Transverse colon (tissue), 4 donors: ENCODE data around the gene GLMN. TPM values are rescaled to one million over a fixed set of nuclear protein-coding genes. Genes with fewer than 3 reads are reported as not detected.

Experiments
- DNase-seq: peaks from one replicate; pipeline ENCODE4 v3.0.0-alpha.2; 2019
- H3K27ac ChIP-seq, 4 donors: fragments of 200-600 bp; sonication (generic); 2 replicates each; pipeline ENCODE4 v1.5.1; 2016 to 2018; ENCODE audit warnings: inconsistent platforms in 4 of 4
- H3K27me3 ChIP-seq: fragments of 200-600 bp; sonication (generic); 2 replicates; pipeline ENCODE4 v1.5.1; 2017; ENCODE audit warnings: inconsistent platforms
- H3K36me3 ChIP-seq, 4 donors: fragments of 200-600 bp; sonication (generic); 2 replicates each; pipeline ENCODE4 v1.5.1; 2017 to 2019; ENCODE audit warnings: inconsistent platforms in 4 of 4
- H3K4me1 ChIP-seq, 4 donors: fragments of 200-600 bp; sonication (generic); 2 replicates each; pipeline ENCODE4 v1.5.1; 2017 to 2020; ENCODE audit warnings: inconsistent platforms in 4 of 4
- H3K4me3 ChIP-seq, 4 donors: fragments of 200-600 bp; sonication (generic); 1 replicate in 1 of 4; 2 replicates in 3 of 4; pipeline versions ENCODE4 v1.5.1 to v1.6.1; 2017 to 2019; ENCODE audit warnings: inconsistent platforms in 4 of 4
- H3K9me3 ChIP-seq, 2 donors: fragments of 200-600 bp; sonication (generic); 2 replicates each; pipeline ENCODE4 v1.5.1; 2017 to 2019; ENCODE audit warnings: inconsistent platforms in 2 of 2
- EP300 ChIP-seq: sonication (generic); formaldehyde crosslinking; IDR thresholded peaks from one replicate; pipeline ENCODE4 v1.6.1; 2017; ENCODE audit warnings: antibody characterized with exemption, low read depth
- POLR2A ChIP-seq: fragments of 450-650 bp; IDR thresholded peaks from one replicate; pipeline ENCODE4 v1.6.1; 2016; ENCODE audit warnings: antibody characterized with exemption, mild to moderate bottlenecking, moderate library complexity
- POLR2AphosphoS5 ChIP-seq, 3 donors: sonication (generic); formaldehyde crosslinking; IDR thresholded peaks; one replicate each; pipeline ENCODE4 v1.6.1; 2016; ENCODE audit warnings: antibody characterized with exemption in 3 of 3
- WGBS, 2 donors: methylation state at CpG; one replicate each; pipeline ENCODE4 v1.1.5; 2018; ENCODE audit warnings: low coverage in 1 of 2; 5-methylcytosine and 5-hydroxymethylcytosine counted together
- in situ Hi-C, 4 donors: fragments of 200-750 bp; cut with MboI; loops; one replicate each; pipeline versions ENCODE4 v1.15.0 to v1.15.1; 2017; ENCODE audit warnings: low sequenced_read_pairs in 3 of 4, low pct_ligation_motif_present in 1 of 4, low pct_unique_long_range_greater_than_20kb in 1 of 4
- intact Hi-C: fragments of 100-400 bp; cut with DNase I; formaldehyde crosslinking; loops from one replicate; pipeline ENCODE4 v1.15.1; 2023; ENCODE audit warnings: low total_unique reads
- total RNA-seq, 4 donors: library from RNA; depleted of rRNA; stranded (reverse); fragments of >200 nt; gene quantifications; one replicate each; pipeline ENCODE4 v1.1.0, GENCODE V29; 2016
- TF ChIP-seq, protein P1 (sequence below), 5 experiments: fragments of 200-600 bp in 3 of 5; fragments of 450-650 bp in 2 of 5; sonication (generic) in 3 of 5; IDR thresholded peaks; 1 replicate in 2 of 5; 2 replicates in 3 of 5; pipeline ENCODE4 v1.5.1; 2016 to 2017; ENCODE audit warnings: antibody characterized with exemption in 5 of 5, inconsistent platforms in 3 of 5, mild to moderate bottlenecking in 2 of 5, moderate library complexity in 1 of 5

The GLMN gene
- total RNA-seq, 4 donors from 2014 or later, result 2.4 to 8.7 (median 4.1) TPM

DNA sequence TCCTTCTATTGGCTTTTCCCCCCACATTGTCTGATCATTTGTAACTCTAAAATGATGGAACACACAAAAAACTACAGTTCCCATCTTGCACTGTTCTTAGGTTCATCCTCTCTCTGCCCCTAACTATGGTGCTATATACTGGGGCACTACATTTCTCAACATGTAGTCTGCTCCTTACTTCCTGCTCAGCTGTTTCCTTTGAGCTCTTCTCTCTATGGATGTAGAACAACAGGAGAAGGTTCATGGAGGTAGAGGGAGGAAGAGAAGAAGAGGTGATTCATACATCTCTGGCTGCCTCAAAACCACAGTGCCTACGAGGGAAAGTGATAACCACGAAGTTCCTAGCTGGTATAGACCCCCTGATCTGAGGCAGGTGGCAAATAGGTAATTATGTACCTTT, 88.1 kb downstream of the GLMN start:
- 52% methylated on average over 2 of the region's 2 CpGs; no CpG with 5 or more reads in 1 of the 2 donors for WGBS, 2 donors
- H3K9me3 ChIP-seq, result peaks cover 0 to 6% of the 10 kb centered on the region in 2 donors
- H3K4me3 ChIP-seq, result no peak overlapping the region
- no peak for DNase-seq
- no peaks in the 10 kb centered on the region for H3K4me1 ChIP-seq
- in situ Hi-C loops (no loop called here), intact Hi-C loops (no loop called here)
- TF ChIP-seq EP300 (no peak), POLR2AphosphoS5 (IDR thresholded peaks at IDR 0.05) (no peak), POLR2A (no peak)
- TF ChIP-seq, protein P1, sequence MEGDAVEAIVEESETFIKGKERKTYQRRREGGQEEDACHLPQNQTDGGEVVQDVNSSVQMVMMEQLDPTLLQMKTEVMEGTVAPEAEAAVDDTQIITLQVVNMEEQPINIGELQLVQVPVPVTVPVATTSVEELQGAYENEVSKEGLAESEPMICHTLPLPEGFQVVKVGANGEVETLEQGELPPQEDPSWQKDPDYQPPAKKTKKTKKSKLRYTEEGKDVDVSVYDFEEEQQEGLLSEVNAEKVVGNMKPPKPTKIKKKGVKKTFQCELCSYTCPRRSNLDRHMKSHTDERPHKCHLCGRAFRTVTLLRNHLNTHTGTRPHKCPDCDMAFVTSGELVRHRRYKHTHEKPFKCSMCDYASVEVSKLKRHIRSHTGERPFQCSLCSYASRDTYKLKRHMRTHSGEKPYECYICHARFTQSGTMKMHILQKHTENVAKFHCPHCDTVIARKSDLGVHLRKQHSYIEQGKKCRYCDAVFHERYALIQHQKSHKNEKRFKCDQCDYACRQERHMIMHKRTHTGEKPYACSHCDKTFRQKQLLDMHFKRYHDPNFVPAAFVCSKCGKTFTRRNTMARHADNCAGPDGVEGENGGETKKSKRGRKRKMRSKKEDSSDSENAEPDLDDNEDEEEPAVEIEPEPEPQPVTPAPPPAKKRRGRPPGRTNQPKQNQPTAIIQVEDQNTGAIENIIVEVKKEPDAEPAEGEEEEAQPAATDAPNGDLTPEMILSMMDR (IDR thresholded peaks at IDR 0.05), result no peak
- no peaks in the 10 kb centered on the region for H3K27me3 ChIP-seq
- no peak overlapping the region for H3K27ac ChIP-seq
- H3K36me3 ChIP-seq, result no peaks in the 10 kb centered on the region

DNA sequence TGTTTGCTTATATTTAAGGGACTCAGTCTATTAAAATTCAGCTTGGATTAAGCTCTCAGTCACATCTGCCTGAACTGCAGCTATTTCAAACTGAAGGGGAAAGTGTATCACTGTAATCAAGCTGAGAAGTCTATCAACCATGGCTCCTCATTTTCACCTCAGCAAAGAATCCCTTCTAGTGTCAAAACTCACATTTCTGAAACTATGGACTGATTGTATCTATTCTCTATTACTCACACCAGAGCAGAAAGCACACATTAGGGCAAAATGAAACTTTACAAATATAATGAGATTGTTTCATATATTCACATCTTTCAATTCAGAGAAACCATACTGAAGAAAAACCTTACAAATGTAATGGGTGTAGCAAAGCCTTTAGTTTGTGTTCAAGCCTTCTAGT, 95.7 kb downstream of the GLMN start:
- Histone ChIP-seq H3K9me3 (peaks cover 0 to 6% of the 10 kb centered on the region in 2 donors), H3K36me3 (no peaks in the 10 kb centered on the region), H3K27ac (no peak overlapping the region), H3K4me3 (no peak overlapping the region), H3K27me3 (no peaks in the 10 kb centered on the region), H3K4me1 (no peaks in the 10 kb centered on the region)
- in situ Hi-C loops (no loop called here), intact Hi-C loops (no loop called here)
- no peak for DNase-seq
- TF ChIP-seq EP300, result no peak
- TF ChIP-seq POLR2AphosphoS5 (IDR thresholded peaks at IDR 0.05), result no peak
- TF ChIP-seq, protein P1 (IDR thresholded peaks at IDR 0.05), result no peak
- TF ChIP-seq POLR2A, result no peak

DNA sequence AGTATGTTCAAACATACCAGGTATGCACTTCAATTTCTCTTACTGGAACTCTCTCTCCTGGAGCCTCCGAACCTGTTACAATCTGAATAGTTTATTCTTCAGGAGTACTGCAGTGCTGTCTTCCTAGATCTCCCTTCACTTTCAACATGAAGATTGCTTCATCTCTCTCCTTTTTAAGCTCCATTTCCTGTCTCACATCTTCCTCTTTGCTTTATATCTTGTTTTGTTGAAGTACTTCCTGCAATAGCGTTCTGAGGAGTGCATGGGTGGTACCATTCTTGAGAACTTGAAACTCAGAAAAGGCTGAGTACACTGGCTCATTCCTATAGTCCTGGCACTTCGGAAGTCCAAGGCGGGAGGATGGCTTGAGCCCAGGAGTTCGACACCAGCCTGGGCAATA, 96.8 kb downstream of the GLMN start:
- TF ChIP-seq, protein P1 (IDR thresholded peaks at IDR 0.05), result no peak
- no peak for TF ChIP-seq POLR2AphosphoS5 (IDR thresholded peaks at IDR 0.05)
- no peak for TF ChIP-seq POLR2A
- no peak for TF ChIP-seq EP300
- H3K36me3 ChIP-seq, result no peaks in the 10 kb centered on the region
- H3K4me1 ChIP-seq, result no peaks in the 10 kb centered on the region
- H3K9me3 ChIP-seq, result peaks cover 0 to 6% of the 10 kb centered on the region in 2 donors
- H3K4me3 ChIP-seq, result no peak overlapping the region
- no peak for DNase-seq
- no peak overlapping the region for H3K27ac ChIP-seq
- intact Hi-C loops (no loop called here), in situ Hi-C loops (no loop called here)
- H3K27me3 ChIP-seq, result no peaks in the 10 kb centered on the region
- WGBS, 2 donors, result 71 to 80% methylated on average over 2 to 5 of the region's 5 CpGs

Other genes starting within 250 kb of the GLMN start
- not detected for gene SETSIP, start 223.6 kb downstream of the GLMN start, total RNA-seq
- gene BTBD8, start 218.6 kb downstream of the GLMN start, total RNA-seq, result 1 to 10 TPM; 1.4 to 6.7 (median 6.4) TPM
- not detected for gene C1orf146, start 81.1 kb downstream of the GLMN start, total RNA-seq
- gene RPAP2, start 72 bp upstream of the GLMN start, total RNA-seq, result 10 to 100 TPM in 2 of 4 donors, 1 to 10 TPM in 2; 3.2 to 37.8 (median 11.7) TPM
- gene GFI1, start 187.9 kb upstream of the GLMN start, total RNA-seq, result 10 to 100 TPM in 1 of 4 donors, 1 to 10 TPM in 3; 4.5 to 15.7 (median 9.2) TPM